Smooth muscle cell of trachea (primary cell): ENCODE results near the gene DARS1. TPM values are rescaled to one million over a fixed set of nuclear protein-coding genes. Genes with fewer than 3 reads are reported as not detected.

Experiments used
- total RNA-seq: library from RNA; depleted of rRNA; stranded (reverse); fragments of >200 nt; gene quantifications from 2 replicates; pipeline ENCODE4 v1.2.1, GENCODE V29; 2014

The DARS1 gene
- 93.5 and 122 TPM in 2 replicates for total RNA-seq

DNA sequence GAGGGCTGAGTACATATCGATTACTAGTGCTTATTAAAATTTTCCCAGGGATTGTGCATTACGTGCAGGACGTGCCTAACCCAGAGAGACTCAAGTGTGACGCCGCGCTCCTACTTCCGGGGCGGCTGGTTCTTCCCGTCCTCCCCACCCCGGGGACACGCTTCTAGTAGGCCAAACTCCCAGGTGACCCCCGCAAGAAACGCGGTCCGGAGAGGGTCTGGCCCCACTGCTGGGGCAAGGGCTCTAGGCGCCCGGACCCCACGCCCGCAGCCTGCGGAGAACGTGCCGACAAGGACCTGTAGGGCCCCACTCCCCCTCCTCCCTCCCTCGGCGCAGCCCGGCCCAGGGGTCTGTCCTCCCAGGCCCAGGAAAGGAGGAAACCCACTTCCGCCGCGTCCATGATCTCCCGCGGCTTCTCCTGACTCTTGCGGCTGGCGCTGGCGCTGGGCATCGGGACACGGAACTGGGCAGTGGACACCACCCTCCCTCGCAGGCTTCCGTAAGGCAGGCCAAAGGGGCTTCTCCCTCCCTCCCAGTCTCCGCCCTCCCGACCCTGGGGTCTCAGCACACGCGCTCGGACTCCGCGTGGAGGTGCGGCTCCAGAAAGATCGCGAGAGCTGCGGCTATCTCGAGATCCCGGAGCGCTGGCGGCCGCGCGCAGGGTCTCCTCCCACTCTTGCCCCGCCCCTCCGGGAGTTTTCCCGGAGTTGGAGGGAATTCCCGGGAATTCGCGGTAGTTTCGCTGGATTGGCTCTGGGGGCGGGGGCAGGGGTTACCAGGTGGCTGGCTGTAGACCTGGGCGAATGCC is at the start of gene DARS1:
TSS of gene DARS1 (minus strand) at position 609 of the 808 bp plus-strand sequence. CDS start at position 451, 158 bp downstream.

DNA sequence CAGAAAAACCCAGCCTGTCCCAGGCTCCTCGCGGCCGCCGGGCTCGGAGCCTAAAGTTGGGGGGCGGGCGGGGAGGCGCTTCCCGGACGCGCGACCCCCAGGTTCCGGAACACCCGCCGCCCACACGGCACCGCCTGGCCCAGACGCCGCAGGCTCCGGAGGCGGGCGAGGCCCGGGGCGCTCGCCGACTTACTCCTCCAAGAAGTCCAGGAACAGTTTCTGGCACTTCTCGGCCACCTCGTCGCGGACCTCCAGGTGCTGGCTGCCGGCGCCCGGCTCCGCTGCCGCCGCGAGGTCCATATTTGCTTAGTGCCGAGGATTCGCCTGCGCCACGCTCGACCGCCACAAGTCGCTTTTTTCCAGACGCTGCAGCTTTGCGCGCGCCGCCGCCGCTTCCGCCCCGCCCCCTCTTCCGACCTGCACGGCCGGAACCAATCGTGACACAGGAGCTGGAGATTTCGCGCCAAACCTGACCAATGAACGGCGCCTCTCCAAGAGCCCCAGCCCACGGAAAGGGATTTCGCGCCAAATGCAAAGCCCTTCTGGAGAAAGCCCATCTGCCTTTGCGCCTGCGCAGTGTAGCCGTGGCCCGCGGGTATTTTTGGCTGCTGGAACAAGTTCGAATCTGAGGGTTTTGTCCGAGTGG is 109.2 kb downstream of the DARS1 start, which contains the start of gene MCM6:
TSS of gene MCM6 (minus strand) at position 378 of the 646 bp plus-strand sequence. CDS start at position 300, 78 bp downstream.

Other genes with a start within 250 kb of the DARS1 start
- 57.7 and 74.5 TPM in 2 replicates for gene UBXN4, start 243.8 kb downstream of the DARS1 start, total RNA-seq
- under 0.01 TPM in 2 replicates for gene LCT, start 148.4 kb downstream of the DARS1 start, total RNA-seq
- gene MCM6, start 109.2 kb downstream of the DARS1 start, total RNA-seq = 11.9 and 31.1 TPM in 2 replicates
- 1.0 TPM in 1 of 2 replicates, not detected in the other for gene CXCR4, start 132.5 kb upstream of the DARS1 start, total RNA-seq